ENCODE data around the gene KIF15.
"Not testable (repeated sequence)": the region's sequence is repeated elsewhere in the genome, so short reads cannot be mapped to it uniquely, and the experiment has no call there.

KIF15 gene

GRCh38 chr3:44827196-44827595 lies 65.6 kb downstream of the KIF15 start:
- DNase-seq (ENCODE audit: low read depth): no peak

DNA sequence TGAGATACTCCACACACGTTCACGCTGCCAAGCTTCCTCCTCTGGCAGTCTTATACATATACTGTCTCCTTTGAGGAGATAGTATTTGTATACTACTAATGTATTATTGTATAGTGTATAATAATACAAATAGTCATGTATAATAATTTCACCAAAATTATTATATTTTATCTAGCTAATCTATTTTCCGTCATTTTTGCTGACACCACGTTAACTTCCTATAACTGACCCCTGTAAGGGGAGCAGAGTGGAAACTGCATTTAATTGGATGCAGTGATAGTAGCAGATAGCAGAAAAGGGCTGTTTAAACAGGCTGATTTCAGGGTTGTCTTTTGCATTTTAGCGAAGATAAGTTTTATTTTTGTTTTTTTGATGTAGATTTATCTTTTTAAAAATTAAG lies 69.6 kb downstream of the KIF15 start:
- DNase-seq (ENCODE audit: low read depth): no peak

- DNase-seq (ENCODE audit: low read depth): no peak
These were observed 70.4 kb downstream of the KIF15 start for GRCh38 chr3:44832032-44832431.

GRCh38 chr3:44832965-44833364 lies 71.4 kb downstream of the KIF15 start:
- DNase-seq (ENCODE audit: low read depth): no peak

DNA sequence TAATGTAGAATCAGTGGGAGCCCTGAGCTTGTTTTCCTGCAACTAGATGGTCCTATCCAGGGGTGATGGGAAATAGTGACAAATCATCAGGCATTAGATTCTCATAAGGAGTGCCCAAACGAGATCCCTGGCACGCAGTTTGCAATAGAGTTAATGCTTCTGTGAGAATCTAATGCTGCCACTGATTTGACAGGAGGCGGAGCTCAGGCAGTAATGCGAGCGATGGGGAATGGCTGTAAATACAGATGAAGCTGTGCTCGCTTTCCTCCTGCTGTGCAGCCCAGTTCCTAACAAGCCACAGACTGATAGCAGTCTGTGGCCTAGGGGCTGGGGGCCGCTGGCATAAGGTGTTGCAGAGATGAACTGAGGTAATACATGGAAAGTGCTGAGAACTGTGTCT lies 71.8 kb downstream of the KIF15 start:
- no peak for DNase-seq (ENCODE audit: low read depth)

GRCh38 chr3:44835684-44836083 lies 74.1 kb downstream of the KIF15 start:
- no peak for DNase-seq (ENCODE audit: low read depth)

DNA sequence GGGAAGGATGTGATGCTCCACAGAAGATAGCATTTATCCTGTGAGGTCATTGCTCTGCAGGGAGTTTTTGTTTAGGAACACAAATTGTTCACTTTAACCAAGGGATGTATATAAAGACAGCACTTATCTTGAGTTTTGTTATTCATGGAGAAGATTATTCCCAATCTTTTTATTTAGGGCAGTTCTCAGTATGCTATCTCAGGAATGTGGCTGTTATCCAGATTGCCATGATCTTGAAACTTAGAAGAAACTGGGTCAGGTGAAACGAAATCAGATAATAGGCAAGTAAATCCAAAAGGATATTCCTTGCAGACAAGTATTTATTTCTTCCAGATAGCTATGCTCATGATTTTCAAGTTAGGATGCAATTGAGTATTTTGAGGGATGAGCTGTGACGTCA lies 80.8 kb downstream of the KIF15 start:
- DNase-seq (ENCODE audit: low read depth): no peak

DNA sequence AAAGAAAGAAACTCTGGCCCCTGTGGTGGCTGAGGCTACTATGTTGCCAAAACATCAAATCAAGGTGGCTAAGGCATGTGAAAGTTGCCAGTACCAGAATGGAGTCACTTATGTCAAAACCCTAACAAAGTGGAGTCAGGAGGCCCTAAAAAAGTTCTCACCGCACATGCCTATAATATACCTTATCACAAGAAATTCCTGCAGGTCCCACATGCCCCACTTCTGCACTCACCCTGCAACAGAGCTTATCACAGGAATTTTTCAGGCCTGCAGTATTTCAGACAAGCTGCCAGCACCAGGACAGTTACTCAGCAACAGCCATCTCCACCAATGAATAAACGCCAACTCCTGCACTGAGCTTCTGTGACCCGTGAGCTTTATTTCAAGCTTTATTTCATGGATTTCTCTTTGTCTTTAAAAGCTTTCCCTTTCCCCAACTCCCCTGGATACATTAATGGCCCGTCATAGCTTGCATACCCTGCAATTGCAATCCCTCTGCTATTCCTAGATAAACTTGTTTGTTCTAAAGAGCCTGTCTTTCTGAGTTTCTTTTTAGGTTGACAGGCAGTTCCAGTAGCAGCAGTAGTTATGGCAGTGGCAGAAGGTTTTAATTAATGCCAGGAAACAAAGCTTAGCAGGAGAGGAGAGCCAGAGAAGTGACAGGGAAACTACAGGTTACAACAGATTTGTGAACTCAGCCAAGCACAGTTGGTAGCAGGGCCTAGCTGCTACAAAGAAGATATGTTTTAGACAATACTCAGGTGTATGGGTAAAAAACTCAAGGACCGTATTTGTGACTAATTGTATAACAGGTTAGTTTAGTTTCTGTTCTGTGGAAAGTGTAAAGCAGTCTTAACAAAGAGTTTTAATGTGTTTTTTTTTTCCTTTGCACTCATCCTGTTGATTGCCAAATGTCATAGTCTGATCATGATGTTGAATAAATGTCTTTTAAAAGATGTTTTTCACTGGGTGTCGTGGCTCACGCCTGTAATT lies 84.2 kb downstream of the KIF15 start:
- DNase-seq (ENCODE audit: low read depth): no peak

DNA sequence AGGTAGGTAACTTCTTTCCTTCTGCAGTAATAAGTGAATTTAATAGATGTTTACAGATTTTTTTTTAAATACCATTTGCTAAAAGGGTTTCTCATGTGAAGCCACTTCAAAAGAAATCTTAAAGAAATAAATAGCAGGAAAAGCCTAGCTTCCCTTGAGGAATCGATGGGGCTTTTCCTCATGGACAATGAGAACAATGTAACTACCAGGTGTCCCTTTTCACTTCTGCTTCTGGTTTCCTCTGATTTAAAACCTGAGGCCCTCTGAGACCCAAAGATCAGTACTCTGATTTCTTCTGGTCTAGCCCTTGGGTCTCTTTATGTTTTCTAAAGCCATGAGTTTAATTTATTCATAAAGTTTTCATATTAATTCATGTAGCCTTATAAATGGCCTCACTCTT lies 87.0 kb downstream of the KIF15 start:
- no peak for DNase-seq (ENCODE audit: low read depth)

- DNase-seq (ENCODE audit: low read depth): not testable (repeated sequence)
These were observed 95.1 kb downstream of the KIF15 start for GRCh38 chr3:44856663-44857062.

DNA sequence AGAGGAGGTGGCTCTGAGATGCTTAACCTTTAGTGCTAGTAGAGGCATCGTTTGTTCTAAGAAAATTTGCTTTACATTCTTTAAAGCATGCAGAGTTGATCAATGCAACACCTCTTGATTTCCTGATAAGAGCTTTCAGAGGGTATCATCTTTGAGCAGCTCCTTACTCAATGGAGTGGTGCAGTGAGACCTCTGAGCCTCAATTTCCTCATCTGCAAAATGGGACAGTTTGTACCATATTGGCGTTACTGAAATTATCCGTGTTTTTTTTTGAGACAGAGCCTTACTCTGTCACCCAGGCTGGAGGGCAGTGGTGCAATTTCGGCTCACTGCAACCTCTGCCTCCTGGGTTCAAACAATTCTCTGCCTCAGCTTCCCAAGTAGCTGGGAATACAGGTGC lies 98.5 kb downstream of the KIF15 start:
- DNase-seq (ENCODE audit: low read depth): no peak

- peak; percentile 76 for DNase-seq (ENCODE audit: low read depth)
These were observed 100.0 kb downstream of the KIF15 start, which contains the start of gene TMEM42 for GRCh38 chr3:44861412-44862225. Gene TMEM42, plus strand, starts transcription at chr3:44861912. Its CDS starts 13 bp downstream, at chr3:44861925.

DNA sequence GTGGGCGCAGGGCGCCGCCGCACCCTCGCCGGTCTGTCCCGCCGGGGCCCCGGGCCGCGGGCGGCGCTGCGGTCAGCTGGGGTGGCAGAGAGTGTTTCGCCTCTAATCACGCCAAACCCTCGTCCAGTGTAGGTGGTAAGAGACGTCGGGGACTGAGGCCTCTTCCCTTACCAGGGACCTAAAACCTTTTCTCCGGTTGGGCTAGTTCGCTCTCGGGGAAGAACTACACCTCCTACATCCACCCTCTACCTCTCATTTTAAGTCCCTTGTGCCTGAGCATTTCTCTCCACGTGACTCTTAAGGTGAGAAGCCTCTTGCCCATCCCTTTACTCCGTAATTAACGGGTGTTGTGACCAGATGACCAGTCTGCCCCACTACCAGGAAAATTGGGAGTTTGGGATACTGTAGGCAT lies 100.6 kb downstream of the KIF15 start:
- peak; percentile 6 for DNase-seq (ENCODE audit: low read depth)

DNA sequence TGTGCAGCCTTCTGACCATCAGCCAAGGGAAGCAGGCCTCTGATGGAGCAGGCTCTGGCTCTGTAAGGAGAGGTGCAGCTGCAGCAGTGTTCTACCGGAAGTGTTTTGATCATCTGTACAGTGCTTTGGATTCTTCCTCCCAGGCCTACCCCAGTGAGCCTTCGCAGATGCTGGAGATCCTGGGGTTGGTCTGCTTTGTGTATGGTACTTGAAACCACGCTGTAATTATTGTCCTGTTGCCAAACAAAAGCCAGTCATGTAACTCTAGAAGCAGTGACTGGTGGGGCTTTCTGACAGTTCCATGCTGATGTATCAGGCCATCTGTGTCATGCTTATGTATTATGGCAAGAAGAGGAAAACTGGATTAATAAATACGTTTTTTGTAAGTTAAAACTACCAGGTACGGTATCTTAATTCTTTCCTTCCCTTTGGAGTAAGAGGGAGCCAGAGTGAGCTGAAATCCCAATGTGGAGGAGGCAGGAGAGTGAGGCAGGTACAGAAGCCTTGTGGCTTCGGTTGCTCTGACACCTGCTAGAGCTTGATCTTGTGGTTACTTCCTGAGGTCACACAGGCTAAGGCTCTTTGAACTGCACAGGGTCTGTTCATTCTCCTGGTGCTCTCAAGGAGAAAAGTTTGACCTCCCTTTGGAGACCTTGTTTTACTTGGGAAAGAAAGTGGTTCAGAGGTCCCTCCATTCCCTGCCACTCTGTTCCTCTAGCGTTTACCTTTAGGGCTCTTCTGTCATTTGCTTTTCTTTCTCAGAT lies 103.9 kb downstream of the KIF15 start:
- DNase-seq (ENCODE audit: low read depth): no peak

- DNase-seq (ENCODE audit: low read depth): no peak
These were observed 106.0 kb downstream of the KIF15 start for GRCh38 chr3:44867421-44868111.

DNA sequence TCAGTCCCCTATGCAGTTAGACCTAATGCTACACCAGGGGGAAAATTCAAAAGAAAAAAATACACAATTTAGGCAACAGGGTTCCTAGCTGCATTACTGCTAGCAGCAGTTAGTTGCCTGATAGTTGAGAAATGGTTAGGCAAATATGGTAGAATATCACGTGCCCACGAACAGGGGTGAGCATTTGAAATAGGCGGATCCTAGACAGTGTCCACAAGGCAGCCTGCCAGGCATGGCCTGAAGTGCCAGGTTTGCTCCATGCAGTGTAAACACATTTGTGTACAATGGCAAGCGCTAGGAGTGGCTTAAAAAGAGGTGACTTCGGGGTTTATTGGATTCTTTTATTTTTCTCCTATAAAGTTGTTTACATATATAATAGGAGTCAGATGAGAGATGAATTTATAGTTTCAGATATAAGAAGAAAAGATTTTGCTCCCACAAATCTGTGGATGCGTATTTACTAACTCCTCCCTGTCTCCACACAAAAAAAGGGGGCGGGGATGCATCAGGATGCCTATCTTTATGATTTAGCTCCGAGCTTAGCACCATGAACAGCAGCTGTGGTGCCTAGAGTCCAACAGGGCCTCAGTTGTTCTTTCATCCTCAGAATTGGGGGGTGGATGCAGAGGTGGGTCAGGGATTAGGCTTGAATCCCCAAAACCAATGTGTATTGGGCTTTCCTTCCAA lies 108.9 kb downstream of the KIF15 start:
- no peak for DNase-seq (ENCODE audit: low read depth)

- DNase-seq (ENCODE audit: low read depth): no peak
These were observed 112.7 kb downstream of the KIF15 start, which contains the start of gene TGM4 for GRCh38 chr3:44874308-44874707. Gene TGM4, plus strand, starts transcription at chr3:44874608. Its CDS starts 71 bp downstream, at chr3:44874679.

DNA sequence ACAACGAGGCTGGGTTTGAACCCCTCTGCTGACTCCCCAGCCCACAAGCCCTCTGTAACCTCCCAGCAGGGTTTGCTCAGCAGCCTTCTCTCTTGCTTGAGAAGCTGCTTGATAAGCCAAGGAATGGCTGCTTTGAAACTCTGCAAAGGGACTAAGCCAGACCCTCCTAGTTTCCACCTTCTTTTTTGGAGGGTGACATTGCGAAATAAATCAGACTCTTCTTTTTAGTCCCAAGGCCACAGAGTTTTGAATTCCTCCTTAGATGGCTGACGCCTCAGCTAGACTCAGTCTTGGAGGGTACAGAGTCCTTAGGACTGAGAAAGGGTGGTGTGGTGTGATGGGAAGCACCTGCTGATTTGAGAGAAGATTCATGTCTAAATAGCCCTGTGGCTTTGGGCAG lies 114.0 kb downstream of the KIF15 start:
- DNase-seq (ENCODE audit: low read depth): no peak

- no peak for DNase-seq (ENCODE audit: low read depth)
These were observed 115.7 kb downstream of the KIF15 start for GRCh38 chr3:44877333-44877732.

DNA sequence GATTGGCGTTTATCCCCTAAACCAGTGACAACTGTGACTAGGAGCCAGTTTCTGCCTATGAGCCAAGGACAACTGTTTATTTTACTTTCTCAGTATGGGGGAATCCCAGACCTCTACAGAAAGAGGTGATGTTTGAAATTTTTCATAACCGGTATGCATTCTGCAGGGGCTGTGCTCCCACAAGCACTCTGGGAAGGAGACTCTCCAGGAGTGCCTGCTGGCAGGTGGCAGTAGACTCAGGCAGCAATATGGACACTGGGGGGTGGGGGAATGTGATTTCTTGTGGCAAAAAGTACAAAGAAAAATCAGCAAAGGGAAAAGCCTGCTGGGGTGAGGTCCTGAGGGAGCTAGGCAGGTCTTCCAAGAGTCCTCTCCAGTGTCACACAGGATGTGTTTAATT lies 118.7 kb downstream of the KIF15 start:
- DNase-seq (ENCODE audit: low read depth): no peak
